IMR-90 (cell line): ENCODE data around the gene HTR3C. TPM values are rescaled to one million over a fixed set of nuclear protein-coding genes. Genes with fewer than 3 reads are reported as not detected.

Source experiments
- ATAC-seq: fragments of 200-7000 bp; cut with Tn5 transposase; 2 replicates; pipeline ENCODE4 v1.9.1; 2020; ENCODE audit warnings: low read depth, mild to moderate bottlenecking, moderate library complexity
- BruUV-seq: library from RNA; stranded (reverse); fragments of 400-500 nt; replicated peaks from 2 replicates; lab custom pipeline; 2021; lab: Mats Ljungman, UMichigan
- CTCF ChIA-PET: fragments of 300-600 bp; formaldehyde crosslinking; extraction: SDS; loops from one replicate; lab custom pipeline; 2021; ENCODE audit warnings: antibody characterized with exemption; lab: Yijun Ruan, JAX
- POLR2A ChIA-PET: fragments of 300-600 bp; sonication (Branson Sonifier 250); formaldehyde crosslinking; loops from one replicate; lab custom pipeline; 2022; ENCODE audit warnings: antibody characterized with exemption; ENCODE audit not compliant: unreplicated experiment; lab: Charles Lee
- DNase-seq: peaks from one replicate; pipeline ENCODE4 v3.0.0; 2013
- H2AFZ ChIP-seq: replicated peaks from 2 replicates; pipeline ENCODE3; 2013; ENCODE audit warnings: low read length, mild to moderate bottlenecking; ENCODE audit not compliant: poor library complexity
- H2AK5ac ChIP-seq: 2 replicates; pipeline ENCODE4 v1.6.1; 2013; ENCODE audit warnings: low read depth, low read length, inconsistent platforms
- H2AK9ac ChIP-seq: replicated peaks from 2 replicates; pipeline ENCODE3; 2013; ENCODE audit warnings: mild to moderate bottlenecking, low read depth, low read length, moderate library complexity; ENCODE audit not compliant: poor library complexity
- H2BK120ac ChIP-seq: 2 replicates; pipeline ENCODE4 v1.6.1; 2013; ENCODE audit warnings: low read depth, low read length, inconsistent platforms
- H2BK15ac ChIP-seq: 3 replicates; pipeline ENCODE4 v1.6.1; 2013; ENCODE audit warnings: low read depth, low read length, inconsistent platforms
- H2BK20ac ChIP-seq: 2 replicates; pipeline ENCODE4 v1.6.1; 2013; ENCODE audit warnings: low read depth, mild to moderate bottlenecking, inconsistent platforms, low read length, moderate library complexity
- H2BK5ac ChIP-seq: 2 replicates; pipeline ENCODE4 v1.6.1; 2013; ENCODE audit warnings: mild to moderate bottlenecking, low read depth, low read length, inconsistent platforms; ENCODE audit not compliant: poor library complexity, severe bottlenecking
- H3K14ac ChIP-seq: replicated peaks from 2 replicates; pipeline ENCODE4 v1.6.1; 2013; ENCODE audit warnings: low read depth, low read length, inconsistent platforms
- H3K18ac ChIP-seq: 2 replicates; pipeline ENCODE4 v1.6.1; 2013; ENCODE audit warnings: low read depth, low read length, control low read depth
- H3K23ac ChIP-seq: 2 replicates; pipeline ENCODE4 v1.6.1; 2013; ENCODE audit warnings: low read depth, low read length, inconsistent platforms
- H3K27ac ChIP-seq: 2 replicates; pipeline ENCODE4 v1.5.1; 2013; ENCODE audit warnings: mild to moderate bottlenecking, control low read depth, low read length; ENCODE audit not compliant: insufficient read depth
- H3K27me3 ChIP-seq: 2 replicates; pipeline ENCODE4 v1.6.1; 2013; ENCODE audit warnings: low read length; ENCODE audit not compliant: control insufficient read depth, insufficient read depth
- H3K36me3 ChIP-seq: 2 replicates; pipeline ENCODE4 v1.6.1; 2013; ENCODE audit warnings: low read length, mixed read lengths; ENCODE audit not compliant: control insufficient read depth, insufficient read depth
- H3K4ac ChIP-seq: 2 replicates; pipeline ENCODE4 v1.6.1; 2013; ENCODE audit warnings: low read depth, low read length, inconsistent platforms
- H3K4me1 ChIP-seq: 2 replicates; pipeline ENCODE4 v1.6.1; 2013; ENCODE audit warnings: low read length, mixed read lengths; ENCODE audit not compliant: control insufficient read depth, insufficient read depth
- H3K4me2 ChIP-seq: 2 replicates; pipeline ENCODE4 v1.6.1; 2013; ENCODE audit warnings: low read depth, mild to moderate bottlenecking, control low read depth, low read length, moderate library complexity
- H3K4me3 ChIP-seq: 2 replicates; pipeline ENCODE4 v1.5.1; 2013; ENCODE audit warnings: low read depth, mild to moderate bottlenecking, control low read depth, low read length, moderate library complexity; ENCODE audit not compliant: insufficient read depth
- H3K56ac ChIP-seq: 2 replicates; pipeline ENCODE4 v1.6.1; 2013; ENCODE audit warnings: low read length, inconsistent platforms; ENCODE audit not compliant: insufficient read depth; ENCODE audit errors: extremely low read depth
- H3K79me1 ChIP-seq, 2 experiments: 2 replicates each; pipeline ENCODE4 v1.6.1; 2013; ENCODE audit warnings: low read length in 2 of 2, inconsistent platforms in 1 of 2, low read depth in 1 of 2
- H3K9ac ChIP-seq: 2 replicates; pipeline ENCODE4 v1.6.1; 2013; ENCODE audit warnings: low read depth, low read length, control low read depth
- H3K9me1 ChIP-seq: 2 replicates; pipeline ENCODE4 v1.6.1; 2013; ENCODE audit warnings: low read length, inconsistent platforms; ENCODE audit not compliant: insufficient read depth
- H3K9me3 ChIP-seq: 2 replicates; pipeline ENCODE4 v1.6.1; 2013; ENCODE audit warnings: low read length; ENCODE audit not compliant: control insufficient read depth, insufficient read depth
- H4K20me1 ChIP-seq: 2 replicates; pipeline ENCODE4 v1.6.1; 2013; ENCODE audit warnings: low read length, inconsistent platforms; ENCODE audit not compliant: insufficient read depth
- H4K5ac ChIP-seq: 2 replicates; pipeline ENCODE4 v1.6.1; 2013; ENCODE audit warnings: mild to moderate bottlenecking, low read depth, low read length, control low read depth
- H4K8ac ChIP-seq, 2 experiments: 2 replicates each; pipeline ENCODE4 v1.6.1; 2013; ENCODE audit warnings: low read depth in 2 of 2, low read length in 2 of 2, control low read depth in 1 of 2, inconsistent platforms in 1 of 2
- H4K91ac ChIP-seq: 2 replicates; pipeline ENCODE4 v1.6.1; 2013; ENCODE audit warnings: low read depth, low read length, inconsistent platforms; ENCODE audit not compliant: insufficient read depth
- BHLHE40 ChIP-seq: fragments of 150-350 bp; IDR thresholded peaks from 2 replicates; pipeline ENCODE4 v1.6.1; 2016; ENCODE audit warnings: mild to moderate bottlenecking, low read depth, low read length
- CEBPB ChIP-seq: IDR thresholded peaks from 2 replicates; pipeline ENCODE4 v1.6.1; 2012; ENCODE audit warnings: low read depth, low read length, improper control_type of control experiment
- CHD1 ChIP-seq: IDR thresholded peaks from 2 replicates; pipeline ENCODE4 v1.6.1; 2012; ENCODE audit warnings: low read depth, low read length, improper control_type of control experiment
- FOS ChIP-seq: fragments of 150-350 bp; IDR thresholded peaks from 2 replicates; pipeline ENCODE4 v1.6.1; 2016; ENCODE audit warnings: low read depth, low read length
- MAFK ChIP-seq: IDR thresholded peaks from 2 replicates; pipeline ENCODE4 v1.6.1; 2012; ENCODE audit warnings: low read depth, low read length, improper control_type of control experiment
- MAZ ChIP-seq: IDR thresholded peaks from 2 replicates; pipeline ENCODE4 v1.6.1; 2012; ENCODE audit warnings: low read depth, mild to moderate bottlenecking, low read length, improper control_type of control experiment, moderate library complexity, borderline replicate concordance
- NFE2L2 ChIP-seq: fragments of 150-350 bp; IDR thresholded peaks from 2 replicates; pipeline ENCODE4 v1.6.1; 2016; ENCODE audit warnings: low read depth, mild to moderate bottlenecking, low read length
- POLR2A ChIP-seq: IDR thresholded peaks from 2 replicates; pipeline ENCODE4 v1.6.1; 2012; ENCODE audit warnings: mild to moderate bottlenecking, low read depth, low read length
- RAD21 ChIP-seq: IDR thresholded peaks from 2 replicates; pipeline ENCODE4 v1.6.1; 2012; ENCODE audit warnings: low read length, improper control_type of control experiment
- RFX5 ChIP-seq: IDR thresholded peaks from 2 replicates; pipeline ENCODE4 v1.8.0; 2012; ENCODE audit warnings: low read depth, mild to moderate bottlenecking, low read length, moderate library complexity
- SMC3 ChIP-seq: fragments of 150-350 bp; IDR thresholded peaks from 2 replicates; pipeline ENCODE4 v1.6.1; 2016; ENCODE audit warnings: low read depth, mild to moderate bottlenecking, antibody characterized with exemption, low read length, moderate library complexity
- USF2 ChIP-seq: fragments of 150-350 bp; IDR thresholded peaks from 2 replicates; pipeline ENCODE4 v1.6.1; 2017; ENCODE audit warnings: mild to moderate bottlenecking, antibody characterized with exemption, low read length, low read depth
- WGBS, 2 experiments: methylation state at CpG; one replicate each; pipeline versions ENCODE4 v1.1.5 to v1.1.7; 2013; ENCODE audit warnings: missing lambda C conversion rate in 2 of 2; ENCODE audit not compliant: insufficient read length in 1 of 2; ENCODE audit errors: extremely low coverage in 2 of 2; 5-methylcytosine and 5-hydroxymethylcytosine counted together
- dilution Hi-C: fragments of 300-500 bp; cut with HindIII; formaldehyde crosslinking; loops from one replicate; pipeline ENCODE4 v1.14.3; 2018; ENCODE audit warnings: low sequenced_read_pairs; ENCODE audit not compliant: unreplicated experiment
- in situ Hi-C: fragments of 300-500 bp; cut with MboI; formaldehyde crosslinking; loops from 3 replicates; pipeline ENCODE4 v1.14.3; 2019; ENCODE audit warnings: low sequenced_read_pairs, inconsistent platforms, mixed read lengths
- intact Hi-C: fragments of 100-400 bp; cut with micrococcal nuclease; formaldehyde crosslinking; loops from 2 replicates; pipeline ENCODE4 v1.10.0; 2022
- polyA plus RNA-seq, 3 experiments: library from polyadenylated mRNA; depleted of rRNA; stranded (reverse); fragments of >200 nt; gene quantifications; 2 replicates each; pipeline ENCODE4 v1.2.3, GENCODE V29; 2012; ENCODE audit warnings: low replicate concordance in 1 of 3
- total RNA-seq: library from RNA; depleted of rRNA; stranded (reverse); fragments of >200 nt; gene quantifications from 2 replicates; pipeline ENCODE4 v1.2.3, GENCODE V29; 2012

Gene HTR3C
- total and polyA plus RNA-seq, 2 of the 4 experiments (the other 2 are of a cell fraction), result not detected

DNA sequence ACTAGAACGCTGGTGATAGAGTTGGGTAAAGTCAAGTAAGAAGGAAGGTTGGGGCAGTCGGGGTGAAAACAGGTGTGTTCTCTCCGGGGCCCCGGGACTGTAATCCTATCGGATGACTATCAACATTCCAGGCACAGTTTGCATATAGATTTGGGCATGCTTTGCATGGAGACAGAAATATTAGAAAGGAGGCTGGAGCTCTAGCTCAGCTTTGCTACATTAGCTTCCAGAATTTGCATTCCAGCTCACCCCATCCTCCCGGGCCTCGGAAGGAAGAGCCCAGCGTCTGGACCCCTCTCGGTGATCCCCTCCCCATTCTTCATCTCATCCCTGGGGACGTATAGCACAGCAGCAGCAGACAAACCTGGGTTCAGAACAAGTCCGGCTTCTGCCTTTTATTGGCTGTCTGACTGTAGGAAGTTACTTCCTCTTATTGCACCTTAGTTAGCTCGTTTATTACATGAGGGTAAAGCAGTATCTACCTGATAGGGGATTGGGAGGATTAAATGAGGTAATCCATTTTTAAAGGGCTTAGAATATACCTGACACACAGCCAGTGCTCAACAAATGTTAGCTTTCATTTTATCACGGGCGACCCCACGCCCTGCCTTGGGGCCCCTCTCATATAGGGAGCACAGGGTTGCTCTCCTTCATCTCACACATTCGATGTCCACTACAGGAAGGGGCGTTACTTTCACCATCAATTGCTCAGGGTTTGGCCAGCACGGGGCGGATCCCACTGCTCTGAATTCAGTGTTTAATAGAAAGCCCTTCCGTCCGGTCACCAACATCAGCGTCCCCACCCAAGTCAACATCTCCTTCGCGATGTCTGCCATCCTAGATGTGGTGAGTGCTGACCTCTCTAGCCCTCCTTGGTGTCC is 47.2 kb downstream of the HTR3C start:
- Histone ChIP-seq H3K4me1 (peaks cover 1% of the 10 kb centered on the region; the same call in 1 of the 2 replicates), H3K27ac (no peak overlapping the region), H2AK5ac (no peak overlapping the region), H3K9me3 (0 out of 2 replicates have a peak, but pooled peaks cover 3% of the 10 kb centered on the region), H4K20me1 (no peaks in the 10 kb centered on the region), H3K9me1 (no peaks in the 10 kb centered on the region), H2BK20ac (no peak overlapping the region), H3K14ac (no peak overlapping the region), H3K4ac (no peak overlapping the region), H3K36me3 (no peaks in the 10 kb centered on the region), H2BK5ac (no peak overlapping the region), H3K56ac (no peak overlapping the region), H2AK9ac (no peak overlapping the region), H3K23ac (no peak overlapping the region), H3K4me2 (no peak overlapping the region), H4K8ac (no peak overlapping the region), H3K79me1 (no peaks in the 10 kb centered on the region), H3K4me3 (no peak overlapping the region), H3K27me3 (peaks cover 8% of the 10 kb centered on the region), H3K9ac (no peak overlapping the region), H4K91ac (no peak overlapping the region), H2BK15ac (no peak overlapping the region), H2BK120ac (no peak overlapping the region), H4K5ac (no peak overlapping the region), H2AFZ (no peak overlapping the region), H3K18ac (no peak overlapping the region)
- dilution Hi-C loops (no loop called here), in situ Hi-C loops (no loop called here), intact Hi-C loops (no loop called here)
- ATAC-seq (no peak), DNase-seq (no peak)
- CTCF ChIA-PET, result no interaction called here
- TF ChIP-seq RAD21, result no peak
- no peak for TF ChIP-seq SMC3
- TF ChIP-seq BHLHE40, result no peak
- TF ChIP-seq RFX5, result no peak
- TF ChIP-seq CEBPB, result no peak
- no peak for TF ChIP-seq POLR2A
- no peak for TF ChIP-seq CHD1
- TF ChIP-seq MAZ, result no peak
- TF ChIP-seq FOS, result no peak
- TF ChIP-seq MAFK, result no peak
- TF ChIP-seq USF2, result no peak
- no peak for TF ChIP-seq NFE2L2
- 59% methylated on average over 9 of the region's 24 CpGs; no CpG with 5 or more reads in 1 of the 2 experiments for WGBS, 2 experiments
- POLR2A ChIA-PET, result interaction anchor here (0.5 kb wide), 1 partner anchor 86 kb away, joined by 3 read pairs; no protein-coding TSS in a partner anchor
- BruUV-seq, result no TSS peak
